Liver (tissue), 9 donors: ENCODE measurements around the gene SBDS. TPM values are rescaled to one million over a fixed set of nuclear protein-coding genes. Genes with fewer than 3 reads are reported as not detected.
"Not testable (repeated sequence)": the region's sequence is repeated elsewhere in the genome, so short reads cannot be mapped to it uniquely, and the experiment has no call there.

Experiments
- DNase-seq: peaks from one replicate; pipeline ENCODE4 v3.0.0-alpha.2; 2017; ENCODE audit warnings: low spot score
- H3K27ac ChIP-seq, 2 donors: one replicate each; pipeline ENCODE4 v1.7.0; 2013; ENCODE audit warnings: inconsistent platforms in 2 of 2, low read length in 2 of 2, control low read depth in 1 of 2, low read depth in 1 of 2, mild to moderate bottlenecking in 1 of 2
- H3K27me3 ChIP-seq, 4 donors: one replicate each; pipeline versions ENCODE4 v1.6.1 to v1.7.0; 2013; ENCODE audit warnings: low read length in 3 of 4, inconsistent platforms in 1 of 4, mild to moderate bottlenecking in 1 of 4, moderate library complexity in 1 of 4; ENCODE audit not compliant: control insufficient read depth in 4 of 4, insufficient read depth in 4 of 4
- H3K36me3 ChIP-seq, 4 donors: one replicate each; pipeline versions ENCODE4 v1.6.1 to v1.7.0; 2013; ENCODE audit warnings: low read length in 3 of 4, mild to moderate bottlenecking in 3 of 4, low read depth in 1 of 4, moderate library complexity in 1 of 4; ENCODE audit not compliant: control insufficient read depth in 4 of 4, insufficient read depth in 3 of 4
- H3K4me1 ChIP-seq, 4 donors: one replicate each; pipeline versions ENCODE4 v1.6.1 to v1.7.0; 2013; ENCODE audit warnings: low read length in 3 of 4, mild to moderate bottlenecking in 3 of 4, moderate library complexity in 1 of 4; ENCODE audit not compliant: control insufficient read depth in 4 of 4, insufficient read depth in 4 of 4
- H3K4me3 ChIP-seq, 3 donors: one replicate each; pipeline versions ENCODE4 v1.6.1 to v1.7.0; 2013; ENCODE audit warnings: low read length in 3 of 3, control low read depth in 1 of 3, low read depth in 1 of 3, mild to moderate bottlenecking in 1 of 3
- H3K9ac ChIP-seq, 2 donors: one replicate each; pipeline ENCODE4 v1.7.0; 2013; ENCODE audit warnings: low read length in 2 of 2, mild to moderate bottlenecking in 2 of 2, moderate library complexity in 2 of 2, control low read depth in 1 of 2, low read depth in 1 of 2
- H3K9me3 ChIP-seq, 4 donors: one replicate each; pipeline versions ENCODE4 v1.6.1 to v1.7.0; 2013; ENCODE audit warnings: low read length in 3 of 4; ENCODE audit not compliant: control insufficient read depth in 4 of 4
- FOXA2 ChIP-seq: IDR thresholded peaks from 2 replicates; pipeline ENCODE4 v1.6.1; 2016; ENCODE audit warnings: antibody characterized with exemption
- GABPA ChIP-seq, 2 donors: IDR thresholded peaks in 1 of 2; conservative IDR thresholded peaks in 1 of 2; 2 replicates each; pipeline ENCODE4 v1.6.1; 2016; ENCODE audit warnings: antibody characterized with exemption in 2 of 2, mild to moderate bottlenecking in 1 of 2, moderate library complexity in 1 of 2
- HNF4A ChIP-seq, 2 donors: conservative IDR thresholded peaks; 2 replicates each; pipeline ENCODE4 v1.6.1; 2016; ENCODE audit warnings: antibody characterized with exemption in 2 of 2, mild to moderate bottlenecking in 2 of 2
- REST ChIP-seq: IDR thresholded peaks from 2 replicates; pipeline ENCODE4 v1.6.1; 2016; ENCODE audit warnings: antibody characterized with exemption, mild to moderate bottlenecking
- SP1 ChIP-seq: IDR thresholded peaks from 2 replicates; pipeline ENCODE4 v1.6.1; 2018; ENCODE audit warnings: antibody characterized with exemption, mild to moderate bottlenecking
- TAF1 ChIP-seq: conservative IDR thresholded peaks from 2 replicates; pipeline ENCODE4 v1.6.1; 2016; ENCODE audit warnings: antibody characterized with exemption, mild to moderate bottlenecking
- YY1 ChIP-seq: IDR thresholded peaks from 2 replicates; pipeline ENCODE4 v1.6.1; 2016; ENCODE audit warnings: antibody characterized with exemption, mild to moderate bottlenecking
- ZBTB33 ChIP-seq: IDR thresholded peaks from 2 replicates; pipeline ENCODE4 v1.6.1; 2016; ENCODE audit warnings: antibody characterized with exemption
- WGBS: extraction: QIAGEN DNeasy Blood & Tissue Kit; methylation state at CpG from one replicate; pipeline ENCODE4 v1.1.7; 2013; 5-methylcytosine and 5-hydroxymethylcytosine counted together
- polyA plus RNA-seq, 2 donors: library from polyadenylated mRNA; stranded (reverse) in 1 of 2; unstranded in 1 of 2; fragments of 200-250 nt in 1 of 2; fragments of >200 nt in 1 of 2; fragmentation: Nextera tagmentation in 1 of 2; extraction: Ambion mirVana in 1 of 2; gene quantifications; one replicate each; pipeline versions ENCODE4 v1.2.1 to v1.2.3, GENCODE V29; 2013 to 2015
- total RNA-seq, 2 donors: library from RNA; depleted of rRNA; stranded (reverse); fragments of >200 nt; gene quantifications; one replicate each; pipeline ENCODE4 v1.2.3, GENCODE V29; 2014
- TF ChIP-seq, protein P1 (sequence below): IDR thresholded peaks from 2 replicates; pipeline ENCODE4 v1.6.1; 2016; ENCODE audit warnings: antibody characterized with exemption
- donor health status: healthy.
- donor health status: healthy.
- donor health status: healthy.
- donor health status: healthy.
- donor health status: healthy.

Gene SBDS
- total and polyA plus RNA-seq, 4 donors = 34.1 to 66.0 (median 59.6) TPM

GRCh38 chr7:66970310-66970709, 25.1 kb downstream of the SBDS start:
- H3K27ac ChIP-seq = no peak overlapping the region
- H3K4me1 ChIP-seq = no peaks in the 10 kb centered on the region

DNA sequence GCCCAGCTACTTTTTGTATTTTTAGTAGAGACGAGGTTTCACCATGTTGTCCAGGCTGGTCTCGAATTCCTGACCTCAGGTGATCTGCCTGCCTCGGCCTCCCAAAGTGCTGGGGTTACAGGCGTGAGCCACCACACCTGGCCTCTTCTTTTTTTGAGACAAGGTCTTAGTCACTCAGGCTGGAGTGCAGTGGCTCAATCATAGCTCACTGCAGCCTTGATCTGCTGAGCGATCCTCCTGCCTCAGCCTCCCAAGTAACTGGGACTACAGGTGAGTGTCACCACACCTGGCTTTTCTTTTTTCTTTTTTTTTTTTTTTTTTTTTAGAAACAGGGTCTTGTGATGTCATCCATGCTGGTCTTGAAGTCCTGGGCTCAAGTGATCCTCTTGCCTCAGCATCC, 26.4 kb downstream of the SBDS start:
- H3K9me3 ChIP-seq, H3K9ac ChIP-seq, H3K4me3 ChIP-seq, H3K4me1 ChIP-seq, H3K36me3 ChIP-seq, DNase-seq, H3K27me3 ChIP-seq, H3K27ac ChIP-seq: not testable (repeated sequence)
- WGBS = 96% methylated on average over 5 of the region's 5 CpGs

More at GRCh38 chr7:66970310-66970709, 25.1 kb downstream of the SBDS start:
- H3K27me3 ChIP-seq = no peaks in the 10 kb centered on the region
- no peaks in the 10 kb centered on the region for H3K36me3 ChIP-seq
- no peak for TF ChIP-seq SP1
- TF ChIP-seq REST = no peak
- TF ChIP-seq ZBTB33 = no peak
- TF ChIP-seq HNF4A (conservative IDR thresholded peaks at IDR 0.05) = no peak
- no peak for TF ChIP-seq TAF1
- TF ChIP-seq, protein P1, sequence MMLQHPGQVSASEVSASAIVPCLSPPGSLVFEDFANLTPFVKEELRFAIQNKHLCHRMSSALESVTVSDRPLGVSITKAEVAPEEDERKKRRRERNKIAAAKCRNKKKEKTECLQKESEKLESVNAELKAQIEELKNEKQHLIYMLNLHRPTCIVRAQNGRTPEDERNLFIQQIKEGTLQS = no peak
- TF ChIP-seq FOXA2 = no peak
- TF ChIP-seq YY1 = no peak
- H3K4me3 ChIP-seq = no peak overlapping the region
- H3K9ac ChIP-seq = no peak overlapping the region
- 76% methylated on average over 5 of the region's 5 CpGs for WGBS
- DNase-seq = no peak
- no peaks in the 10 kb centered on the region for H3K9me3 ChIP-seq

DNA sequence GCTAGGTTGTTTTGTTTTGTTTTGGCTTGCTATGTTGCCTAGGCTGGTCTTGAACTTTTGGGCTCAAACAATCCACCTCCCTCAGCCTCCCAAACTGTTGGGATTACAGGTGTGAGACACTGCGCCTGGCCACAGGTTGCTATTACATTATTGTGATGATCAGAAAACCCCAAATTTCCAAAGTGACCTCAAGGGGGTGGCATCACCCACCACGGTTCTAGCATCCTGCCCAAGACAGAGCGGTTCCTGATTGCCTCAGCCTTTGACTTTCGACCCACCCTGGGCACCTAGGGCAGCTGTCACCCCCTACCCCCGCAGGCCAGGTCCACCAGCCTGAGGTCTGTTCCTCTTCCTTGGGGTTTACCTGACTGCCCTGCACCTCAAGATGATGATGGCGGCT, 28.4 kb downstream of the SBDS start:
- no peak overlapping the region for H3K9ac ChIP-seq
- no peaks in the 10 kb centered on the region for H3K27me3 ChIP-seq
- 88% methylated on average over 6 of the region's 6 CpGs for WGBS
- TF ChIP-seq GABPA (IDR thresholded peaks at IDR 0.05 in 1 of 2, conservative IDR thresholded peaks at IDR 0.05 in 1 of 2) = no peak
- H3K4me3 ChIP-seq = no peak overlapping the region
- no peaks in the 10 kb centered on the region for H3K9me3 ChIP-seq
- no peaks in the 10 kb centered on the region for H3K4me1 ChIP-seq
- H3K36me3 ChIP-seq = no peaks in the 10 kb centered on the region
- H3K27ac ChIP-seq = no peak overlapping the region
- DNase-seq = no peak
